Inferior parietal cortex (tissue), 1 donor: Measurements from ENCODE around the gene YES1.
"Not testable (repeated sequence)": the region's sequence is repeated elsewhere in the genome, so short reads cannot be mapped to it uniquely, and the experiment has no call there.

ENCODE experiments used
- DNase-seq: peaks from one replicate; pipeline ENCODE4 v3.0.0-alpha.2; 2016; ENCODE audit errors: extremely low spot score

The YES1 gene

DNA sequence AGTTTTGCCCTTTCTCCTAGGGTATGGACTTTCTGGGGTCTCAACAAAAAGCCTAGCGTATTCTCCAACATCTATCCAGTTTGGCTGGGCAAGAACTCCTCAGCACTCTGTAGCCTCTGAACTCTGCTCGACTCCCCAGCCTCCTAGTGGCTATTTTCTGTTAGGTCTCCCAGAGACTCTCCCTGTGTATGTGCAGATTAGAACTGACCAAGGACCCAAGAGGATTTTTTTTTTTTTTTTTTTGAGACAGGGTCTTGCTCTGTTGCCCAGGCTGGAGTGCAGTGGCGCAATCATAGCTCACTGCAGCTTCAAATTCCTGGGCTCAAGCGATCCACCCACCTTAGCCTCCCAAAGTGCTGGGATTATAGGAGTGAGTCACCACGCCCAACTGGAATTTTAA is 81.9 kb downstream of the YES1 start:
- DNase-seq, result not testable (repeated sequence)

DNA sequence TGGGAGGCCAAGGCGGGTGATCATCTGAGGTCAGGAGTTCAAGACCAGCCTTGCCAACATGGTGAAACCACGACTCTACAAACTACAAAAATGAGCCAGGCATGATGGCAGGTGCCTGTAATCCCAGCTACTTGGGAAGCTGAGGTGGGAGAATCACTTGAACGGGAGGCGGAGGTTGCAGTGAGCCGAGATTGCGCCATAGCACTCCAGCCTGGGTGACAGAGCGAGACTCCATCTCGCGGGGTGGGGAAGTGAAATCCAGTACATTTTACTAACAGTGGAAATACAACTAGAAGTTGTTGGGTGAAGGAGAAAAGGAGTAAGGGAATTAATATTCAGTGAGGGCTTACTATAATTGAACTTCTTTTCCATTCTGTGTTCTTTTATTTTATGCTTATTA is 86.4 kb downstream of the YES1 start:
- no peak for DNase-seq

DNA sequence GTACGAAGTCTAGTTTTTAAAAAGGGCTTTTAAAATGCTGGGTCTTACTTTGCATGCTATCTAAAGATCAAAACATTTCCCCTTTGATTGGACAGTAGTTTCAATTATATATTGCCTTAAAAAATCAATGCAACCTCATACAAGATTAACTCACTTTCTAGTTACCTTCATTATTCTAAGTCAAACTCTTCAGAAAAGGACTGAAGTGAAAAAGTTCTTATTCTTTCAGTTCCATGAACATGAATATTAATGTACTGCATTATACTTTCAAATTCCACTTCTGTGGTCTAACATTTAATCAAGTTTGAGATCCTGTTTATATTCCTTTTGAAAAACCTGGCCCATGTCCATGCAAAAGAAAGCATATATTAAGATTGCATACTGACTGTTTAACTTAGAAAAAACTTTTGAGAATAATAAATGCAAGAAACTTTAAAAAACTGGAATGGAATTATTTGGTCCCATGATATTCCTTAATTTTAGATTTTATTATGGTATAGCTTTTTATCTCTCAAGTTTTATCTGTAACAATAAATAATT is 88.4 kb downstream of the YES1 start:
- no peak for DNase-seq

DNA sequence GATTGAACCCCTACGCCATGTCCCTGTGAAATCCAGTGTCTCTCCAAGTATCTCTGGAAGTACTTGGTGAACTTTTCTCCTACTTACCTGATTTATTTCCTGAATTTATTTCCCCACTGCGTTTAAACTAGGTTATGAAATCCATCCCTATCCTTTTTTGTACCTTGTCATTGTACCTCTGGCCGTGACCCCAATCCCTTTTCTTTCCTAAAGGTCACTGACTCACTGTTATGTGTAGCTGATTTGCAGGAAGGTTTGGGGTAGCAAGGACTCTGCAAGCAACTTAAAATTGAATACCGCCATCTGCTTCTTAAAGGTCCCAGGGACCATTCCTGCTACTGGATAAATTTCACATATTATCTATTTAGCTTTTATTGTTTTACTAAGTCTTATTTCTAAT is 95.0 kb downstream of the YES1 start:
- DNase-seq, result no peak

DNA sequence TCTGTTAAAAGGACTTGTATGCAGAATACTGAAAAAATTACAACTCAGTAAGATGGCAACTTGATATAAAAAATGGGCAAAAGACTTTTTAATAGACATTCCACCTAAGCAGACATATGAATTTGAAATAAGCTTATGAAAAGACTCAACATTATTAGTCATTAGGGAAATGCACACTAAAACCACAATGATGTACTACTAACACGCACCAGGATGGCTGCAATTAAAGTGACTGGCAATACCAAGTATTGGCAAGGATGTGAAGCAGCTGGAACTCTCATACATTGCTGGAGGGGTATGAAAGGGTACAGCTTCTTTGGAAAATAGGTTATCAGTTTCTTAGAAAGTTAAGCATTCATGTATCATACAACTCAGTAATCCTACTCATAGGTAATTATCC is 96.4 kb downstream of the YES1 start:
- no peak for DNase-seq

DNA sequence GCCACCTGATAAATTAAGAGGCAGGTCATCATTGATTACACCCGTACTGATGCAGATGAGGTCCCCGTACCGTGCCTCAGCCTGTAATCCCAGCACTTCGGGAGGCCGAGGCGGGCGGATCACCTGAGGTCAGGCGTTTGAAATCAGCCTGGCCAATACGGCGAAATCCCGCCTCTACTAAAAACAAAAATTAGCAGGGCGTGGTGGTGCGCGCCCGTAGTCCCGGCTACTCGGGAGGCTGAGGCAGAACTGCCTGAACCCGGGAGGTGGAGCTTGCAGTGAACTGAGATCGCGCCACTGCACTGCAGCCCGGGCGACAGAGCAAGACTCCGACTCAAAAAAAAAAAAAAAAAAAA is 98.9 kb downstream of the YES1 start:
- no peak for DNase-seq

DNA sequence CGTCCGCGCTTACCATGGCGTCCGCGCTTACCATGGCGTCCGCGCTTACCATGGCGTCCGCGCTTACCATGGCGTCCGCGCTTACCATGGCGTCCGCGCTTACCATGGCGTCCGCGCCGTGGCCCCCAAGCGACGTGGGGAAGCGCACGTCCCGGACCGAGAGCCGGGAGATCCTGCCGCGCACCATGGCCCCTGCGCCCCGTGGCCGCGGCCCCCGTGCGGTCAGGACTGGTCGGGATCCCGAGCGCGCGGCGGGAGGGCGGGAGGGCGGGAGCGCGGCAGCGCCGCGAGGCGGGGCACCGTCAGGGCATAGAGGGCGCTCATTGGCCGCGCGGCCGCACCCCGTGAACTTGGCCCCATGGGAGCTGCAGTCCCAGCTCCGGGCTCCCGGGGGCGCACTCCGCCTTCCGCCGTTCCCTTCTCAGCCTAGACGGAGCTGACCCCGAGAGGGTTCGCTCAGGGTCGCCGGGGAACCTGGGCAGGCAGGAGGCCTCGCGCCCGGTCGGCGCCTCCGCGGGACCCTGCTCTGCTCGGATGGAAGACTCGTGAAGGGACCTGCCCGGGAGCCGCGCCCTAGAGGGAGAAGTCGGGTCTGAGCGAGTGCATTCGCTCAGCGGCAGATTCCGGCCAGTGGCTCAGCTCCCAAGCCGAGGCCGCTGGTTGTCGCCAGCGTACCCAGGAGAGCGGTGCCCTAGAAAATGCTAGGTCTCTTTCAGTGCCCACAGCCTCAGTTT is 99.5 kb downstream of the YES1 start, which contains the start of gene ENOSF1:
ENOSF1 (minus strand) TSS at position 230 of the 734 bp plus-strand sequence; CDS start at position 187, 43 bp downstream.
- peak; percentile 36 for DNase-seq

DNA sequence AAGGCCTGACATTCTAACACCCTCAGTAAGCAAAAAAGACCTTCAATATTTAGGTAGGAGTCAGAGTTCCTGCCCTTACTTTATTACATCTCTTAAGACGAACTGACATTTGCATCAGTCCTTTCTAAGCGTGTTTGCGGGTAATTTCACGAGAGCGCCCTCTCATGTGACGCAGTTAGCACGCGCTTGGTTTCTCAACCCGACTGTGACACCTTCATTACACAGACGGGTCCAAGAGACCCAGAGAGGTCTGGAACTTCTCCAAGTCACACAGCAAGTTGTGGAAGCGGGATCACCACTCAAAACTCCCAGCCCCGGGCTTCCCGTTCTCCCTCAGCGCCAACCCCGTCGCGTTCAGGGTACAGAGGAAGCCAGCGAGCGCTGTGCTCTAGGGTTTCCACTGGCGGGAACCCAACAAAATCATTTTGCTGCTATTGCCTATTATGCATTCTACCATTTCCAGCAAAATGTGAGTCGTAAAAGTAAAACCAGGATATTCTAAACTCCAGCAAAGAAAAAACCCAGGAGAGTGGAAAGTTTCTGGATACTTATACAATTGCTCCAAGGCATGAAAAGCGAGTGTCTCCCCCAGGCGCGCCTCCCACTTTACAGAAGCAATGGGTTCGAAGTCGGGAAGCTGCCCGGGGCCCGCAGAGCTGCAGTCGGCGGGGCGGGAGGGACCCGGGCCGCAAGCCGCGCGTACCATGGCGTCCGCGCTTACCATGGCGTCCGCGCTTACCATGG is 100.2 kb downstream of the YES1 start:
- peak; percentile 72 for DNase-seq

DNA sequence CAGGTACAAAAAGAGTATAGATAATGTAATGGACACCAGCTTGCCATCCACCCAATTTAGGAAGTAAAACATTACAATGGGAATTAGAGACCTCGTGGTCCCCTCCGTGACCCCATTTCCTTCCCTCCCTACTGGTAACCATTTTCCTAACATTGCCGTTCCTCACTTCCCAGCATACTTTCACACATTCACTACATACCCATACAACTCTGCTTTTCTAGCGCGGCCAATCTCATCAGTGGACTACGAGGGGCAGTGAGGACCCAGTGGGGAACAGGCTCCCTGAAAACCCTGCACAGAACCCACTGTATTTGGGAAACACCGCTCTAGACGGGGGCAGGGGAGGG is 100.8 kb downstream of the YES1 start:
- no peak for DNase-seq

DNA sequence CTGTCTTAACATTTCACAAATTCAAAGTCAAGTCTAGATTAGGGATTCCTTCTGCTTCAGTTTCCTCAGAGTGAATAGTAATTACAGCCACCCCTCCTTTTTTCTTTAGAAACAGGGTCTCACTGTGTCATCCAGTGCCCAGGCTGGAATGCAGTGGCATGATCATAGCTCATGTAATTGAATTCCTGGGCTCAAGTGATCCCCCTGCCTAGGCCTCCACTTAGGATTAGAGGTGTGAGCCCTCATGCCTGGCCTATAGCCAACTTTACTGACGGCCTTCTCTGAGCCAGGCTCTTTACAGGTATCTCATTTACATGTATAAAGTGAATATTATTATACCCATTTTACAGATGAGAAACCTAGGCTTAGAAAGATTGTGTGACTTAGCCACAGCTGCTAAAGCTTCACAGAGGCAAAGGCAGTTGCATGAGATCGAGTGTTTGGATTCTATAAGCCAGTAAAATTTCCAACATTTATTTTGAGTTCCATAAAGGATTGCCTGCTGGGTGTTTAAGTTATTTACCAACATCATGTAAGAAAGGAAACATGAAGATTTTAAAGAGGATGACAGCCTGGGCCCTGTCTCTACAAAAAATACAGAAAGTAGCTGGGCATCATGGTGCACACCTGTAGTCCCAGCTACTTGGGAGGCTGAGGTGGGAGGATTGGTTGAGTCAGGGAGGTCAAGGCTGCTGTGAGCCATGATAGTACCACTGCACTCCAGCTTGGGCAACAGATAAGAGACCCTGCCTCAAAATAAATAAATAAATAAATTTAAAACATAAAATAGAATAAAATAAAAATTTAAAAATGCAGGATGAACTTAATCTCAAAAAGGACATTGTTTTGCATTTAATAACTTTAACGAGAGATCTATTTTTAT is 101.4 kb downstream of the YES1 start:
- no peak for DNase-seq

DNA sequence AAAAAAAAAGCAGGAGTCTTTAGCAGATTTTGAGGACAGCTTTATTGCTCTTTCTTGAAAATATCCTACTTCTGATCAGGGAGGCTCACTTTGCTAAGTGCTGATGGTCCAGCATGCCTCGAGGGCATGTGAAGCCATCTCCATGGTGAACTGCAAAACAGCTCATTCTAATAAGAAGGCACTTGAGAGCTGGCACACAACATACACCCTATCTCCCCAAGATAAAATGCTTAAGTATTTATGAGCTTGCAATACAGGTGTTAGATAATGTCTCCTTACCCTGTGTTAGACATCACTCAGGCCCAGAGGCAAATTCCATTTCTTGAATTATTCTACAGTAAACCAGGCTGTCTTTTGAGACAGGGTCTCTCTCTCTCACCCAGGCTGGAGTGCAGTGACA is 102.3 kb downstream of the YES1 start:
- no peak for DNase-seq

DNA sequence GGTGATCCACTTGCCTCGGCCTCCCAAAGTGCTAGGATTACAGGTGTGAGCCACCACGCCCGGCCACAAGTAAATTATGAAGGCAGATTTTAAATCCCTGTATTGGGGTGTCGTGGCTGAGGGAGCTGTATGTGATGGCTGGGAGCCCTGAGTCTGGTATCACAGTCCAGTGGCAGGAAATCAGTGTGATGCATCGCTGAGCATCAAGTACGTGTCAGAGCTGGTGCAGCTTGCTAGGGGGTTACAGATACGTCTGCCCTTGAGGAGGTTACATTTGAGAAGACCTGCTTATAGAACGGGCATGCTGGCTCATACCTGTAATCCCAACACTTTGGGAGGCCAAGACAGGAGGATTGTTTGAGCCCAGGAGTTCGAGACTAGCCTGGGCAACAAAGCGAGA is 103.9 kb downstream of the YES1 start:
- DNase-seq, result no peak

DNA sequence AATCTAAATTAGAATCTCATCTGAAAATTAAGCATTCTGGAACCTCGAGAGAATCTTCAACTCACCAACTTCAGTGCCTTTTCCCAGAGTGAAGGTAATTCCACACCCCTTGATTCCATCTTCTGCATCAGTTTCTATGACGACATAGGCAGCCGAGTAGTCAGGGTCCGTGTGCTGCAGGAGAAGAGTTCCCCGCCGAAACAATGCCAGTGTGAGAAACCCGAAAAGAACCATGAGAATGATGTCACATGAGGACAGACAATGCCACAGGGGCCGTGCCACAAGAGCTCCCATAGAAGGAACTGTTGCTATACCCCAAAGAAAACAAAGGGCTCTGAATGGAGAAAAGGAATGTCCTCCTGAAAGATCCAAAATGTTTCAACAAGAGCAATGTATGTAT is 105.6 kb downstream of the YES1 start:
- DNase-seq, result no peak

DNA sequence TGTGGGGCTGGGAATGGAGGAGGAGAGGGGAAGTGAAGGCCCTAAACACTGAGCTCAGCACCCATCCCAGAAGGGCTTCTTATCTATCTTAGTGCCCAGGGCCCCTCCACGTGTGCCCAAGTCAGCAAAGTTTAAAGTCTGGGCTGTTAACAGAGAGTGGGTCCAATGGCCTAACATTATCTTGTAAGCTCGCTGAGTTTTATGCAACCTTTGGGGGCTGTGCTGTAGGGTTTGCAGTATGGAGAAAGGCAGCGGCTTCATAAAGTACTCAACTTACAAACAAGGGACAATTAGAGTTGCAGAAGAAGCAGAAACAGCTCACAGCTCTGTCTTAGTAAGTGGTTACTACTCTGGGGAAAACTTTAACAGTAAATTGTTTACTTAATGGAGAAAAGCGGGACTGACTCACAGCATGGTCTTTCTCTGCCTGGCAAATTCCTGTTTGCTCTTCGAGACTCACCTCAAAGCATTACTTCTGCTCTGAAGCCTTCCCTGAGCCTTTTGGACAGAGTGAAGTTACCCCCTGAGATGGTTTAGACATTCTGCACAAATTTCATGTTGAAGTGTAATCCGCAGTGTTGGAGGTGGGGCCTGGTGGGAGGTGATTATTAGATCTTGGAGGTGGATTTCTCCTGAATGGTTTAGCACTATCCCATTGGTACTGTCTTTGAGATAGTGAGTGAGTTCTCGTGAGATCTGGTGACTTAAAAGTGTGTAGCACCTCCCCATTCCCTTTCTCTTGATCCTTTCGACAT is 108.7 kb downstream of the YES1 start:
- DNase-seq, result no peak

DNA sequence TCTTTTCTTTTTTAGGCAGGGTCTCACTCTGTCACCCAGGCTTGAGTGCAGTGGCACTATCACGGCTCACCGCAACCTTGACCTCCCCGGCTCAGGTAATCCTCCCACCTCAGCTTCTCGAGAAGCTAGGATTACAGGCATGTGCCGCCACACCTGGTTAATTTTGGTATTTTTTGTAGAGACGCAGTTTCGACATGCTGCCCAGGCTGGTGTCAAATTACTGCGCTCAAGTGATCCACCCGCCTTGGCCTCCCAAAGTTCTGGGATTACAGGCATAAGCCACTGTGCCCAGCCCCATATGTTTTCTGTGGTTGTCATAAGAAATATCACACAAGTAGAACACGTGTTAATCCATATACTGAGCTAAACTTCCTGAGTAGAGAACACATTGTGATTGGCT is 114.2 kb downstream of the YES1 start:
- DNase-seq, result no peak

DNA sequence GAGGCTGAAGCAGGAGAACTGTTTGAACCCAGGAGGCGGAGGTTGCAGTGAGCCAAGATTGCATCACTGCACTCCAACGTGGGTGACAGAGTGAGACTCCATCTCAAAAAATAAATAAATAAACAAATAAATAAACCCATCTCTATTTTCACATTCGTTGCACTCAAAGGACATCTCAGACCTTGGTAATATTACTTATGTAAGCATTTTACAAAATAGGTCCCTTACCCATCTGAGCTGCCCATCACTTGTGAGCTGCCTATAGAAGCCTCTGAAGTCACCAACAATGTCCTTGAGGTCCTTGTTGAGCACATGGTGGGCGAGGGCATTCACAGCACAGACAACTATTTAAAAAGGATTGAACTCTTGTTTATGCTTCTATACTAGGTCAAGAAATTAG is 115.0 kb downstream of the YES1 start:
- no peak for DNase-seq

DNA sequence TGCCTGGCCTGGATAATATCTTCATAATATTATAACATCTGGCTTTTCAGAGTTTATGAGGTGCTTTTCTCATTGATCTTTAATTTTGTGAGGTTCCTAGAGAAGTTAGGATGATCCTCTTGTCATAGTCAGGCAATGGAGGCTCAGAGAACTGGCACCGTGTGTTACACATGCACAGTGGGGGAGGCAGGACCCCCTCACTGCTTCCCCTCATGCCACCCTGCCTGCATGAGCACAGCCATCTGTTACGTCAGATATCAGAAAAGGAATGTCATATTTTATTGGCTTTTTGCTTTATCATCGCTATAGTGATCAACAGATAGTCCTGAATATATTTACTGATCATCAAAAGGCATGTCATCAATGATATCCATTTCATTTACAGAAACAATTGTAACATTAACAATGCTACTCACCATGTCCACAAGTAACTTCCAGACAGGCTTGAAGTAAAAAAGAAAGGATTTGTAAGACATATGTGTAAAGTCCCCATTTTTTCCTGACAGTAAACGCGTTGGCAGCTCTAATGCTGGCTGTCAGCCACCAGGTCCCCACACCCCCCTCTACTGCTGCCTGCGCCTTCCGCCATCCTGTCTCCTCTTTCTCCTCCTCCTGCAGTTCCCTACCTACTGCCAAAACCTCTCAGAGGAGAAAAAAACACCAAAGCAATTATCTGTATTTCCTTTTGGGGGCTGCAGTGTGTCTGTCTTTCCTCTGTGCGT is 118.4 kb downstream of the YES1 start:
- no peak for DNase-seq

DNA sequence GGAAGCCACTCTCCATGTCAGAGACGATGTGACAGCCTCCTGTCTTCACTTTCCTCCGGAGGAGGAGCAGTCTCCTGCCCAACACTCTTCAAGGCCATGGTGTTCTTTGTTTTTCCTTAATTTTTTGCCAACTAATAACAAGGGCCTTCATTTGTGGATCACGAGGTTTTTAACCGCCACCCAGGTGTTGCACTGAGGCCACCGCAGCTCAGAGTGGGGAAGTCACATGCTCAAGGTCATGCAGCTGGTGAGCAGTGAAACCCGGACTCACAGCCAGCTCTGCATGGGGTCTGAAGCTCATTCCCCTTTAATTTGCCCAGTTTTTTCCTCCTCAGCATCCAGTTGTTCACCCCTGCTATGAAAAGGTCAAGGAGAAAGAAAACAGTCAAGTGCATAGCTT is 119.2 kb downstream of the YES1 start:
- no peak for DNase-seq

DNA sequence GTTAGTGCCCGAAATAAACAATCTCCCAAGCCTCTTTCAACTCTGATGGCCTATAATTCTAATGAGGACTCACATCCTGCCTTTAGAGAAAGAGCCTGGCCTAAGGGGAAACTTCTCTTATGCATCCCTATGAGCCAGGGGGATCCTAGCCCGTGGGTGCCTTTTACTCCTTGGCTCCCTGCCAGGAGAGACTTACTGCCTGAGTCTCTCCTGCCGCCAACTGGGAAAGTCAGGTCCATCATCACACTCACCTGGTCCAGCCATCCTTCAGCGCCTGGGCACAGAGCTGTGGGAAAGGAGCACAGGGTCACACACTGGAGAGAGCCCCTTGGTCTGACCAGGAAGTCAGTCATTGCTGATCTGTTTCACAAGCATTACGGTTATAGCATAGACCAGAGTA is 123.7 kb downstream of the YES1 start:
- no peak for DNase-seq

DNA sequence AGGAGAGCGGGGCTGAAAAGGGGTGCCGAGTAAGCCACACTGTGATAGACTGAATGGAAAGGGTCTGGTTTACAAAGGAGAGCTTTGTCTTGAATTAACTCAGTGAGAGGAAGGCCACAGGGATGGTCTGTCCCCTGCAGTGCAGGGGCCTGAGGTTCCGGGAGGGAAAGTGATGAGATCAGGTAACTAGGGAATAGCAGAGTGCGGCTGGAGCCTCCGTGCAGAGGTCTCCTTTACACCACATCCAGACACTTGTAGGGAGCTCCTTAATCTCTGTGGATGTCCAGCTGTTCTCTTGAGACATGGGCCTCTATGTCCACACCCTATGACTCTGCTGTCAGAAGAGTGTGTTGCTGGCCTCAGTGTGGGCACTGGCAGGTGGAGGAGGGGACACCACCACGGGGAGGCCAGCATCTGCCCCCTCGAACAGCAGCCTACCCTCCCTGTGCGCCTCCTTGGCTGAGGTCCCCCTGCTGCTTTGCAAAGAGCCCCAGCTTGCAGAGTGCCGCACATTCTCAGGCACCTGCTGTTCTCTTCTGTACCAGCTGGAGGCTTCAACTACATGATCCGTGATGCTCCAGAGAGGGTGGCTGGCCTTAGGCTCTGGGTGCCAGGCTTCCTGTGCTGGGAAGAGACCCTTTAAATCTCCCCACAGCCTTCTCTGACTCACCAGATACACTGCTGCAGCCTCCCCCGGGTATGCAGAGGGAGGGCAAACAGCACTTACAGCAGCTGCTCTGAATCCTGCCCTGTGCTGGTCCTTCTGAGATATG is 125.5 kb downstream of the YES1 start:
- DNase-seq, result no peak
